Upper lobe of right lung (tissue), 1 donor: ENCODE data around the gene RNF17. TPM values are rescaled to one million over a fixed set of nuclear protein-coding genes. Genes with fewer than 3 reads are reported as not detected.
"Not testable (repeated sequence)": the region's sequence is repeated elsewhere in the genome, so short reads cannot be mapped to it uniquely, and the experiment has no call there.

Source experiments
- ATAC-seq: fragments of 200-7000 bp; cut with Tn5 transposase; one replicate; pipeline ENCODE4 v1.9.1; 2020; ENCODE audit warnings: mild to moderate bottlenecking, moderate library complexity
- DNase-seq: peaks from one replicate; pipeline ENCODE4 v3.0.0-alpha.2; 2020
- H3K27ac ChIP-seq: fragments of 200-600 bp; one replicate; pipeline ENCODE4 v1.8.0; 2022
- H3K27me3 ChIP-seq: fragments of 200-600 bp; one replicate; pipeline ENCODE4 v1.8.0; 2022; ENCODE audit warnings: mild to moderate bottlenecking
- H3K36me3 ChIP-seq: fragments of 200-600 bp; one replicate; pipeline ENCODE4 v1.8.0; 2022
- H3K4me1 ChIP-seq: fragments of 200-600 bp; one replicate; pipeline ENCODE4 v1.8.0; 2022
- H3K4me3 ChIP-seq: fragments of 200-600 bp; one replicate; pipeline ENCODE4 v1.8.0; 2022; ENCODE audit warnings: mild to moderate bottlenecking
- H3K9me3 ChIP-seq: fragments of 200-600 bp; one replicate; pipeline ENCODE4 v1.8.0; 2022
- CTCF ChIP-seq: fragments of 200-600 bp; IDR thresholded peaks from one replicate; pipeline ENCODE4 v1.8.0; 2022; ENCODE audit warnings: antibody characterized with exemption
- intact Hi-C: fragments of 100-400 bp; cut with DNase I; formaldehyde crosslinking; loops from one replicate; pipeline ENCODE4 v1.11.0; 2022
- total RNA-seq: library from RNA; stranded (reverse); fragmentation: NEBNext Ultra II Directional; extraction: Animal tissue kit (Norgen Biotek cat#: 25700); gene quantifications from one replicate; pipeline ENCODE4 v1.2.1, GENCODE V29; 2021
- donor health status: DM: no; HTN: yes; CAD: no; lungs with severe emphysema.

RNF17 gene
- total RNA-seq, 1 donor from 2014 or later = not detected

GRCh38 chr13:24727731-24728601, 36.0 kb upstream of the RNF17 start:
- H3K4me3 ChIP-seq = no peak overlapping the region
- TF ChIP-seq CTCF = peak; percentile 77
- H3K9me3 ChIP-seq = no peaks in the 10 kb centered on the region
- no peaks in the 10 kb centered on the region for H3K4me1 ChIP-seq
- peak; percentile 98 for ATAC-seq
- H3K27ac ChIP-seq = no peak overlapping the region
- intact Hi-C loops = no loop called here
- no peaks in the 10 kb centered on the region for H3K36me3 ChIP-seq
- no peaks in the 10 kb centered on the region for H3K27me3 ChIP-seq
- no peak for DNase-seq

DNA sequence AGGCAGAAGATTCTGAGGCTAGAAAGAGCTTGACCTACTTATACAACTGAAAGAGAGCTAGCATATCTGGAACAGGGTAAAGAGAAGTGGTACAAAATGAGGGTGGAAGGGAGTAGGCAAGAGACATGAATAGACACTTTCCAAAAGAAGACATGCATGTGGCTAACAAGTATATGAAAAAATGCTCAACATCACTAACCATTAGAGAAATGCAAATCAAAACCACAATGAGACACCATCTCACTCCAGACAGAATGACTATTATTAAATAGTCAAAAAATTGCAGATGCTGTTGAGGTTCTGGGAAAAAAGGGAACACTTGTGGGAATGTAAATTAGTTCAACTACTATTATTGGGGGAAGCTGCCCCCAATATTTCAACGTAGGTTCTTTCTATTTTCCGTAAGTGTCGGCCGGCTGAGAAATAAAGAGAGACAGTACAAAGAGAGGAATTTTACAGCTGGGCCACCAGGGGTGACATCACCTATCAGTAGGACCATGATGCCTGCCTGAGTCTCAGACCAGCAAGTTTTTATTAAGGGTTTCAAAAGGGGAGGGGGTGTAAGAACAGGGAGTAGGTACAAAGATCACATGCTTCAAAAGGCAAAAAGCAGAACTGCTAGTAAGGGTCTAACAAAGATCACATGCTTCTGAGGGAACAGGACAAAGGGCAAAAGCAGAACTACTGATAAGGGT, 32.9 kb upstream of the RNF17 start:
- DNase-seq, H3K27me3 ChIP-seq, ATAC-seq, H3K36me3 ChIP-seq, H3K9me3 ChIP-seq, H3K27ac ChIP-seq, H3K4me3 ChIP-seq, H3K4me1 ChIP-seq, intact Hi-C loops: not testable (repeated sequence)

DNA sequence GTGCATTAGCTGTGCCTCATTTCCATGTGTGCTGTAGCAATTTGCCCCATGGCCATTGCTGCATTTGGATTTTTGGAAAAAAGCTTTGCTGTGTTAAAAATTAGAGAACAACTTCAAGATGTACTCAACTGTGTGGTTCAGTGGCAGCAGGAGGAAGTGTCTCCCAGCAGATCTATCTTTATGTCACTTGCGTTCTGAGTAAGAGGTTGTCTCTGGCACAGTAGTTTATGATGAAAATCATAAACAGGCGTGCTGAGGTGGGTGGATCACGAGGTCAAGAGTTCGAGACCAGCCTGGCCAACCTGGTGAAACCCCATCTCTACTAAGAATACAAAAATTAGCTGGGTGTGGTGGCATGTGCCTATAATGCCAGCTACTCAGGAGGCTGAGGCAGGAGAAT, 29.0 kb upstream of the RNF17 start:
- Histone ChIP-seq H3K4me1 (no peaks in the 10 kb centered on the region), H3K36me3 (no peaks in the 10 kb centered on the region), H3K27ac (no peak overlapping the region), H3K4me3 (no peak overlapping the region), H3K27me3 (no peaks in the 10 kb centered on the region), H3K9me3 (no peaks in the 10 kb centered on the region)
- DNase-seq (no peak), ATAC-seq (no peak)
- no peak for TF ChIP-seq CTCF
- intact Hi-C loops = no loop called here

- Histone ChIP-seq H3K36me3 (no peaks in the 10 kb centered on the region), H3K27me3 (no peaks in the 10 kb centered on the region), H3K9me3 (no peaks in the 10 kb centered on the region), H3K4me1 (no peaks in the 10 kb centered on the region), H3K27ac (no peak overlapping the region), H3K4me3 (no peak overlapping the region)
- TF ChIP-seq CTCF = no peak
- no peak for ATAC-seq
- intact Hi-C loops = no loop called here
- DNase-seq = no peak
Measured at GRCh38 chr13:24737042-24737441, 26.9 kb upstream of the RNF17 start.

GRCh38 chr13:24738366-24738847, 25.6 kb upstream of the RNF17 start:
- DNase-seq = no peak
- intact Hi-C loops = no loop called here
- TF ChIP-seq CTCF = no peak

More at GRCh38 chr13:24738366-24738847, 25.6 kb upstream of the RNF17 start:
- no peak for ATAC-seq
- Histone ChIP-seq H3K4me1 (no peaks in the 10 kb centered on the region), H3K4me3 (no peak overlapping the region), H3K36me3 (no peaks in the 10 kb centered on the region), H3K27me3 (no peaks in the 10 kb centered on the region), H3K9me3 (no peaks in the 10 kb centered on the region), H3K27ac (no peak overlapping the region)
